RPMI7951 (cell line): ENCODE data around the gene CREM. TPM values are rescaled to one million over a fixed set of nuclear protein-coding genes. Genes with fewer than 3 reads are reported as not detected.

ENCODE experiments used
- DNase-seq: peaks from one replicate; pipeline ENCODE4 v3.0.0-alpha.2; 2012; ENCODE audit warnings: low read depth
- total RNA-seq: library from RNA; depleted of rRNA; stranded (reverse); fragments of >200 nt; shearing (Covaris generic); gene quantifications from 2 replicates; pipeline ENCODE4 v1.2.3, GENCODE V29; 2014

CREM gene
- total RNA-seq, 1 experiment from 2014 or later, result 46.1 TPM

DNA sequence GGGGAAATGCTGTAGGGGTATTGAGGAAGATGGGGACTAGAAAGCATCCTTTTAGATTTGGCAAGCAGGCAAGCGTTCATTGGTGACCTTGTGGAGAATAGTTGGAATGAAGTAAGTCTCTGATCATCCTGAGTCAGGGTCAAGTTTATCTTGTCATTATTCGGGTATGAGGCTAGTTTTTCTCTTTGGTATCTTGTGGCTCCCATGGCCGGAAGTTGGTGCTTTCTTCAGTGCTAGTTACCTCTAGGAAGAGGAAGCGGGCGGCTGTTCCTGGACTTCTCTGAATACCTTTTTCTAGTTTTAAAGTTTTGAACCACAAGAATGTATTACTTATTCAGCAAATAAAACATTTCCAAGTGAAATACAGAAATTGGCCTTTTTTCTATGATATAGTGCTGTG, 9.2 kb downstream of the CREM start:
- no peak for DNase-seq

DNA sequence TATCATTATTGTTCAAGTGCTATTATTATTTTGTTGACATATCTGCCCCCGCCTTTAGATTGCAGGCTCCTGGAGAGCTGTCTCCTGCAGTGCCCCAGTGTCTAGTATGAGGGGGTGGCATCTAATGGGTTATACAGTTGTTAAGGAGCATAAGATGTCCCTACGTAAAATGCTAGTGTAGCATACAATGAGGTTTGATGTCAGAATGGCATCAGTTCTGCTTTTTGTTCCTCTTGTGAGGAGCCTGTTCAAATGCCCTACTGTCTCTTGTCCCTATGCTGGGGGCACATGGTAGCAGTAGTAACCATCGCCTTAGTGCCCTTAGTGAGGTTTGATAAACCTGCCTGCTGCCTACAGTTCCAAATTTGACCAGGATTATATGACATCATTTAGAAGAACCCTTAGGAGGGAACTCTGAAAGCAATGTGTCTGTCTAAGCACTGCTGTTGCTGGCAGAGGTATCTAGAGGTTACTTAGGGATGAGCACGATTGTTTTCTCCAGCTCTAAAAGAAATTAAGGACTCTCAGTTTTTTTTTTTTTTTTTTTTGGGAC, 9.7 kb downstream of the CREM start:
- no peak for DNase-seq

DNA sequence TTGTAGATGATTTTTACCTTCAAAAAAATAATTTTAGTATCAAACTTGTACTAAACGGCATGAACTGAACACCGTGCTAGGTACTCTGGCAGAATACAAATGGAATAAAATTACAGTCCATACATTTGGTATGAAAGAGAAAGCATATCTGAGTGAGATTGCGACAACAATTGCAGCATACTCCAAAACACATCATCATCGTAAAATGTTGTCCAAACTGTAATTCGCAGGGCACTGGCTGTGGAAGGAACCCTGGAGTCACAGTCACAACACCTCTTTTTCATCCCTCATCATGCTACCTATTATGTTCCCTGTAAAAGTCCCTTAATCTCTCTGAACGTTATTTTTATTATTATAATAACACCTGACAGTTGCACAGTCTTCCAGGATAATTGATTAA, 13.5 kb downstream of the CREM start:
- no peak for DNase-seq

DNA sequence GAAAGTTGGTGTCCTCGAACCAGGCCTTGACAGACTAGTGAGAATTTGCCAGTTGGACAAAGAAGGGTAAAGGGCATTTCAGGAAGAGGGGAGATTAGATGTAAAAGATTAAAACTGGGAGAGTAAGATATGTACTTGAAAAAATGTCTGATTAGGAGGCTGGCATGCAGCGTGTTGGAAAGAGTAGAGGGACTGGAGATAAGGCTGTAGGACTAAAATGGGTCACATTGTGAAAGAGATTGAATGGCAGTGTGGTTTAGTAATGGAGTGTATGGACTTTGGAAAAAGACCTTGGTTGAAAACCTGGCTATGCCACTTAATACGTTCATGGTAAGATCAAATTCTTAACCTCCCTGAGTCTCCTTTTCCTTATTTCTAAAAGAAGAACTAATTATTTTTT, 14.1 kb downstream of the CREM start:
- no peak for DNase-seq

DNA sequence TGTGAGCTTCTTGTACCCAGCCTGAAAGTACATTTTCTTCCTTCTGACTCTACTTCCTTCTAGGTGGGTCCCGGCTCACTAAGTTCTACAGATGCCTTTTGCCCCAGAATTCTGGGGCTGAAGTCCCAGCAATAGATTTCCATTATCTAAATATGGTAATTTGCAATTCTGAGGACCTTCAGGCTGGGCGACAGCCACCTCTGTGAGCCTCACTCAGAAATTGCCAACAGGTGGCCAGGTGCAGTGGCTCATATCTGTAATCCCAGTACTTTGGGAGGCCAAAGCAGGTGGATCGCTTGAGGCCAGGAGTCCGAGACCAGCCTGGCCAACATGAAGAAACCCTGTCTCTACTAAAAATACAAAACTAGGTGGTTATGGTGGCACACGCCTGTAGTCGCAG, 23.7 kb downstream of the CREM start:
- no peak for DNase-seq

DNA sequence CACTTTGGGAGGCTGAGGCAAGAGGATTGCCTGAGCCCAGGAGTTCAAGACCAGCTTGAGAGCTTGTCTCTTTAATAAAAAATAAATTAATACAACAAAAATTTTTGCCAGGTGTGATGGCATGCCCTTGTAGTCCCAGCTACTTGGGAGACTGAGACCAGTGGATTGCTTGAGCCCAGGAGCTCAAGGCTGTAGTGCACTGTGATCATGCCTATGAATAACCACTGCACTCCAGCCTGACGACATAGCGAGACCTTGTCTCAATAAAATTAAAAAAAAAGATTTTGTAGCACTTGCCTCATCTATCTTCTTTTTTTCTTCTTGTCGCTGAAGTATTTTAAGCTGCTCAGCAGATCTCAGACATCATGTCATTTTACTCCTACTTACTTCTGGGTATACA, 26.3 kb downstream of the CREM start:
- DNase-seq, result no peak

DNA sequence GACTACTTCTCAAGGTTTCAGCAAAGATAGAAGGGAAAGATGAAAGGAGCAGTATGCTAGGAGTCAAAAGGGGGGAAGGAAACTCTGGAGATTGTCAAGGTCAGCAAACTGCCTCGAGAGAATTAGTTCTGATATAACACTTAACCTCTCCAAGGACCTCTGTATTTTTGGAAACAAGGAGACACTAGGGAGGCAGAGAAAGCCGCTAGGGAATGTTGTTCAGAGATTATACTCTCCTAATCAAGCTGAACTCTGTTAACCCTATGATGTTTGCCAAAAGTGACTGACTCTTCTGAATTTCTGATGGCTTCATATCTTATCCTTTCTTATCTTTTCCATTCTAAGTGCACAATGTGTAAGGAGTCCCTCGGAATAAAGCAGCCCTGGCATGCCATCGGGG, 27.1 kb downstream of the CREM start:
- DNase-seq, result no peak

DNA sequence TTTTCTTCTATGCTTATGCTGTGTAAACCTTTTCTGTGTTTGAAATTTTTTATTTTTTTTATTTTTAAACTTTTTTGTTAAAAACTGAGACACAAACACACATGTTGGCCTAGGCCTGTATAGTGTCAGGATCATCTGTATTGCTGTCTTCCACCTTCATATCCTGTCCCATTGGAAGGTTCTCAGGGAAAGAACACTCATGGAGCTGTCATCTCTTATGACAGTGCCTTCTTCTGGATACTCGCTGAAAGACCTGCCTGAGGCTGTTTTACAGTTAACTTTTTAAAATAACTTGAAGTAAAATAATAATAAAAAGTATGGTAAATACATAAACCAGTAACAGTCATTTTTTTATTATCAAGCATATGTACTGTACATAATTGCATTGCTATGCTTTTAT, 34.1 kb downstream of the CREM start:
- DNase-seq, result no peak

DNA sequence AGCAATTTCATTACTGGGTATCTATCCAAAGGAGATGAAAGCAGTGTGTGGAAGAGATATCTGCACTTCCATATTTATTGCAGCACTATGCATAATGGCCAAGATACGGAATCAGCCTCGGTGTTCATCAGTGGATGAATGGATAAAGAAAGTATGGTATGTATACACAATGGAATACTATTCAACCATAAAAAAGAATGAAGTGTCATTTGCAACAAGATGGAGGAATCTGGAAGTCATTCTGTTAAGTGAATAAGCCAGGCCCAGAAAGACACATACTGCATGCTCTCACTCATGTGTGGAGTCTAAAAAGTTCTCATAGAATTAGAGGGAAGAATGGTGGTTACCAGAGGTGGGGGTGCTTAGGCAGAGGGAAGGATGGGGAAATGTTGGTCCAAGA, 35.3 kb downstream of the CREM start:
- no peak for DNase-seq

DNA sequence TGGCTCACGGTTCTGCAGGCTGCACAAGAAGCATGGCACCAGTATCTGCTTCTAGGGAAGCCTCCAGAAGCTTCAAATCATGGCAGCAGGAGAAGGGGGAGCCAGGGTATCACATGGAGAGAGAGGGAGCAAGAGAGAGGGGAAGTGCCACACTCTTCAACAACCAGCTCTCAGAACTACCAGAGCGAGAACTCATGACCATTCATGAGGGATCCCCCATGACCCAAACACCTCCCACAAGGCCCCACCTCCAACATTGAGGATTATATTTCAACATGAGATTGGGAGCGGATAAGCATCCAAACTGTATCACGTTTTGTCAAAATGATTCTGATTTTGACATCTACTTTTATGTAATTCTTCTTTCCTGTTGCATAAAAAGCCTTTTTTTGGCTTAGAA, 38.5 kb downstream of the CREM start:
- no peak for DNase-seq

DNA sequence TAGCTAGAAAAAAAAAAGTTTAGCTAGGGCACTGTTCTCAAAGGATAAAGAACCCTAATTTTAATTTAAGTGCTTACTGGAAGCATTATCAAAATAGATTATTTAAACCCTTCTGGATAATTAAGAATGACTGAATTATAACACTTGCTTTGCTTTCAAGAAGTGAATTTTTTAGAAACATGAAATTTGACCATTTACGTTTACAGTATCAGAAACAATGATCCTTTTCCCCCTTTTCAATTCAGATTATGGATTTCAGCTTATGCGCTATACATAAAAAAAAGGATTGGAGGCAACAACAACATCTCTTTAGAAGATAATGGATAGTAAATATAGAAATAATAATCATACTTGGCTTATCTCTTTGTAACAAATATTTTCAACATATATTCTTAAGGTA, 39.2 kb downstream of the CREM start:
- no peak for DNase-seq

DNA sequence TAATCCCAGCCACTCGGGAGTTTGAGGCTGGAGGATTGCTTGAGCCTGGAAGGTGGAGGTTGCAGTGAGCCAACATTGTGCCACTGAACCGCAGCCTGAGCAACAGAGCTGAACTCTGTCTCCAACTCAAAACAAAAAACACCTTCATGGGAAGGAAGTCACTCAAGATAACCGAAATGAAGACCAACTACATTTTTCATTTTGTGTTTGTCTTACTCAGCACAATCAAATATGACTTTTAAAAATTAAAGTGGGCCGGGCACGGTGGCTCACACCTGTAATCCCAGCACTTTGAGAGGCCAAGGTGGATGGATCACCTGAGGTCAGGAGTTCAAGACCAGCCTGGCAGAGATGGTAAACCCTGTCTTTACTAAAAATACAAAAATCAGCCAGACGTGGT, 40.0 kb downstream of the CREM start:
- no peak for DNase-seq

DNA sequence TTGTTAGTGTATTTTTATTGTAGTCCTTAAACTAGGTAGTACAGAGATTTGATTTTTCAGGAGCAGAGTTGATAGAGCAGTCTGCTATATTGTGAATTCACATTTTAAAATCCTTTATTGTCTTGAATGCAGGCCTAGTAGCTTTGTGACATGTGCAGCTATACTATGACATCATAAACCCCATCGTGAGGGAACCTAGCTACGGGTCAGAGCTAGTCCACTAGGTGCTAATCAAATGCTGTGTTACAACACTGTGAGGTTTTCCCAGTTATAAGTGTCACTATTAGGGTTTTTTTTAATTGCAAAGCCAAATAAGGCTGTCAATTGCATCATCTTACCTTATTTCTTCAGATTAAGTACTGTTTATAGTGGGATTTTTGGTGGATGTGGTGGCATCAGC, 40.7 kb downstream of the CREM start:
- DNase-seq, result no peak

DNA sequence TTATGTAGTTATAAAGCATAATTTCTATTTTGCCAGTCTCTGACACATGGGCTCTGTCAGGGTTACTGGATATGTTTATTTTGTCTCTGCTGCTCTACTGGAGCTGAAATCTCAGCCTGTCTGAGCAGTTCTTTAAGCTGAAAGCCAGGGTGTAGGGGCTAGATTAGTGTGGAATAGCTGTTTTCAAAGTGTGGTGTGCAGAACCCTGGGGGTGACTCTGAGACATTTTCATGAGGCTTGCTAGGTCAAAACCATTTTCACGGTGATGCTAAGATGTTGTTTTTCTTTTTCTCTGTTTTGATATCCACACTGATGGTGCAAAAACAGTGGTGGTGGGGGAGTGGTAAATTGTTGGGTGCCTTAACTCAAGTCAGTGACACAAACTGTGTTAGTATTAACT, 45.5 kb downstream of the CREM start:
- DNase-seq, result no peak

DNA sequence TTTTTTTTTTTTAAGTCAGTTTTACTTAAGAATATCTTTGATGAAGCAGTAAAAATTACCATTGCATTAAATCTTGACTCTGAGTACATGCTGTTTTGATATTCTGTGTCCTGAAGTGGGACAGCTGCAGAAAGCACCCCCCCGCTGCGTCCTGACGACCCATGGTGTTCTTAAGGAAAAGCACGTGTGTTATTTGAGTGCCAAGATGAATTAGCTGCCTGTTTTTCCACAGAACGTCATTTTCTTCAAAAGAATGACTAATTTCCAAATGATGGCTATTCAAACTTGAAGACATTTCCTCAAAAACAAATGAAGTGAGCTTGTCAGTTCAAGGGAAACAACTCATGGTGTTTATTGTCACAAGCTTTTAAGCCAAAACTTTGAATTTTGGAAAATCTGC, 45.9 kb downstream of the CREM start:
- DNase-seq, result peak; percentile 33

DNA sequence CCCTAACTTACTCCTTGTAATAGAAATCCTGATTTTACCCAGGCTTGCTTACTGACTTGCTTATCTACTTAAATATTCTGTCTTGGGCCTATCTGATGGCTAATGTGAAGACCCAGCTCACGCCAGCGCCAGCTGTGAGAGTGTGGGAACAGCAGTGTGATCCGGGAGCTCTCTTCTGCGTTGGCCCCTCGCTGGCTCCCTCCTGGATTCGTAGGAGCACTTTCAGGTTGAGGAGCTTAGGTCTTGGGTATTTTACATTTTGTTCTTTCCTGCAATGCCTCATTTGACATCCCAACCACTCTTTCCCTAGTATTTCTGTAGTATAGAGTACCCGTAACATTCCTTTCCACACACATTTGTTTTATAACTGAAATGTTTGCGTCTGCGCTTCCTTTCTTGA, 51.7 kb downstream of the CREM start:
- DNase-seq, result no peak

DNA sequence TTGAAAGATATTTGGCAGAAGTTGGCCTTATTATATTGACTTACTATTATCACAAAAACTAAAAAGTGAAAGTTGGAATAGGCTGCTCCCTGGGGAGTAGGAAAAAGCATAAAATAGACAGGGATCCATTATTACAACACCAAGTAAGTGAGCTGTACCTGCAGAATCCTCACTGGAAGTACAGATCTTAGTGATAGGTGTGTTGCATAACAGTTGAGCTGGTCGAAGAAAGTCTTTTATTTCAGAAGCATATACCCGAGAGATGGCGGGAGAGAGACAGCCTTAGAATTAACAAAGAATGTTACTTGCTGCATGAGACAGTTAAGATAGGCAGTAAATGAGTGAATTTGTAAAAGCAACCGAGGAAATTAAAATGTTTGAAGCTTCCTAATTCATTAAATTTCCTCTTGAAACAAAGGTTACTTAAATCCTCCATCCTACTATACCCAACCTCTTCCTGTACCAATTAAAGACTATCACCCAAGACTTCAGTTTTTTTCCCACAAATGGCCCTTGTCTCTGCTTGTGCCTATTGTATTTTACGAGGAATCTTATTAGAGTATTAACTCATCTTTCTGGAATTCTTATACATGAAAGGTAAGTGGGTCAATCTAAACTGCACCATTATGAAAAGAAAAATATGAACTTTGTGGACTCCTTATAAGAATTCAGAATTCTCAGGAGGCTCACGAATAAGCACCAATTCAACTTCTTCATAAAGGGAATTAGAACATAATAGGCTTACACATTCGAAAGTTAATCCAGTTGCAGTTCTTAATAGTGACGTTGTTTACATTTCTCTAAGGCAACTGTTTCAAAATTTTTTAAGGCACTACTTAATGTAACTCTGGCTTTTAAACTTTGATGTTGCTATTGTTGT, 56.2 kb downstream of the CREM start:
- DNase-seq, result no peak

DNA sequence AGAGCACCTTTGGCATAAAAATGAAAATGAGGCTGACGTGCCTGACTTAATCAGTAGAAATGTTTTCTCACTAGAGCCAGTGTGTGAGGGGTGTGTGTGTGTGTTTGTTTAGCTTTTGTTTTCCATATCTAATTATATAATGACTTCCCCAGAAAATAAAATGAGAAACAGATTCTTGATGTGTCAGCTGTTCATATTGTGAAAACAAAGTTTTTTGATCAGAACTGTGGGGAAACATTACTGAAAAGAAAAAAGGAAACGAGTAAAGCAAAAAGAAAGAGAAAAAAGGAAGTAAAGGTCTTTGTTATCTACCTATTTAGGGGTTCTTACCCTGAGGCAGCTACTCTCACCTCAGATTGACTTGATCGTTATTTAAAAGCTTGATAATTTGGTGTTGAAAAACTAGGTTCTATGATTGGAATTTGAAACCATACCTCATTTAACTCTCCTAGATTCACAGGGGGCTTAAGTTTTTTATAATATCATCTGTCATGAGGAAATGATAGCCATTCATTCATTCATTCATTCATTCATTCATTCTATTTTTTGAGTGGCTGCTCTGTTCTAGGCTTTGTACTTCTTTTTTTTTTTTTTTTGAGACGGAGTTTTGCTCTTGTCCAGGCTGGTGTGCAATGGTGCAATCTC, 58.0 kb downstream of the CREM start:
- DNase-seq, result no peak

DNA sequence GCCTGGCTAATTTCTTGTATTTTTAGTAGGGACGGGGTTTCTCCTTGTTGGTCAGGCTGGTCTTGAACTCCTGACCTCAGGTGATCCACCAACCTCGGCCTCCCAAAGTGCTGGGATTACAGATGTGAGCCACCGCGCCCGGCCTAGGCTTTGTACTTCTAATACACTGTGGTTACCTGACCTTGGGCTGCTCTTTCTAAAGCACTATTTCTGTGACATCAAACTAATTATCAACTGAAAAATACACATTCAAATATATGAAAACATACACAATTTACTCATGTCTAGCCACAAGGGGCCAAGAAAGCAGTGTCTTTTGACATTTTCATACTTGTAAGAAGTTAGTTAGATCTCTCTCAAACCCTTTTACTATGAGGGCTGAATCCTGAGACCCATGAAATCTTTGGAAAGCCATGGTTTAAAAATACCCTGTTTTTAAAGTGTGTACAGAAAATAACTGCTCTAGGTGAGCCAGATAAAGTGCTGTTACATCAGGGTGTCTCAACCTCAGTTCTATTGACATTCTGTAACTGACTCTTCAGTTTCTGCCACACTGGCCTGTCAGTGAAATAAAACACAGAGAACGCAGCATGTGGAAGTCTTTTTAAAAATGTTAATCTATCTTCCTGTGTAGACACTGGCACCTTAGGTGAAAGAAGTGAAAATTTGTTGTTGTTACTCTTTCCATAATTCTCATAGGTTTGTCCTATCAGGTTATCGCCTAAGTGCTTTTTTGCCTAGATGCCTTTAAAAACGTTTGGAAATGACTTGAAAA, 58.8 kb downstream of the CREM start:
- no peak for DNase-seq

DNA sequence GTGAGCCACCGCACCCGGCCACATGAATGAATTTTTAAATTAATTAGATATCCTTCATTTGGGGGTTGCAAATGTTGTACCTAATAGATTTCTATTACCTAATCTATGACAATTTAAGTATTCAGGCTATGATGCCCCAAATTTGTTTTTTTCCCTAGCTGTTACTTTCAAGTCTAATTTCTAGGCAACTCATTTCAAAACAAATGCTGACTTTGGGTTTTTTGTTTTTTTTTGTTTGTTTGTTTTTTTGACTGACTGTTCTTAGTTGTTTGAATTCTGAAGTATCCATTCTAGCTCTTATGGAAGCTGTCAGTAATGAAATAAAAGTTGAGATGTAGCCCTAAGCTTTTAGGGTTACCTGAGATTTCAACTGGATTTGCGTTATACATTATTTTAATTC, 62.3 kb downstream of the CREM start:
- no peak for DNase-seq

DNA sequence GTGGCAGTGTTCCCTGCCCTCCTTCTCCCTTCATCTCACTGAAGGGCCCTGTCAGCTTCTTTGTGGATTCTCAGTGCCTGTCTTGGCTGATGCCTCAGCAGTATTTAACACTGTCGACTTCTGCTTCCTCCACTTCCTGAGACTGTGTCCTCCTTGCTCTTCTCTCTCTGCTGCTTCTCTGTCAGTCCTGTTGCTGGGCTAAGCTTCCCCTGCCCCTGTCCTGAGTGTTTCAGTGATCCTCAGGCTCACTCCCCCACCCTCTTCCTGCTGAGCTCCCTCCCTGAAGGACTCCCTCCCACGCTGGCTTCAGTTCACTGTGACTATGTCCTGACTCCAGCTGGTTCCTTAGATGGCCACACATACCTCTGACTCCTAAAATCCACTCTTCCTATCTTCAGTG, 64.9 kb downstream of the CREM start:
- DNase-seq, result no peak

DNA sequence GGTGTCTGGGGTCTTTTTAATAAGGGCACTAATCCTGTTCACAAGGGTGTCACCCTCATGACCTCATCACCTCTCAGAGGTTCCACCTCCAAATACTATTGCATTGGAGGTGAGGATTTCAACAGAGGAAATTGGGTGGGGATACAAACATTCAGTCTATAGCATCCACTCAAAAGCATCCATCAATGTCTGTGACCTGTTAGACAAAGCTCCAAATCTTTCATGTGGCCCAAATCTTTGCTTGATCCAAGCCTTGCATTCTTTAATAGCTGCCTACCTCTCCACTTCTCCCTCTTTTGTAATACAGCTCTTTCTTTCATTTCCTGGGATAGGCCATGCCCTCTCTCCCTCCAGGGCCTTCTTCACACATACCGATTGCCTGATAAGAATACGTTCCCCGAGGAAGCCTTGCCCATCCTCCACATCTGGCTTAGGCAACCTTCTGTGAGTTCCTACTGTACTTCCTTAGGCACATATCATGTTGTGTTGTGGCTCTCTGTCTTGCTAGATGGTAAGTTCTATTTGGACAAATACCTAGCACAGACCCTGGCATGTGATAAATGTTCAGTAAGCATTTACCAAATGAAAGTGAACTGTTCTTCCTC, 66.1 kb downstream of the CREM start:
- no peak for DNase-seq
